COLO668 (cell line): ENCODE results near the gene CCL27.
"Not testable (repeated sequence)": the region's sequence is repeated elsewhere in the genome, so short reads cannot be mapped to it uniquely, and the experiment has no call there.

Source experiments
- DNase-seq: peaks from one replicate; lab custom pipeline; 2025; ENCODE audit not compliant: unreplicated experiment; lab: John Stamatoyannopoulos, UW

Gene CCL27

GRCh38 chr9:34651876-34652601, 10.4 kb downstream of the CCL27 start, which contains the start of gene IL11RA:
IL11RA (plus strand) TSS chr9:34652185; CDS start chr9:34655218, 3,033 bp downstream.
- peak; percentile 16 for DNase-seq

GRCh38 chr9:34651321-34651720, 11.1 kb downstream of the CCL27 start:
- no peak for DNase-seq

- no peak for DNase-seq
Observed at GRCh38 chr9:34650816-34651215, 11.6 kb downstream of the CCL27 start.

GRCh38 chr9:34648673-34649072, 13.8 kb downstream of the CCL27 start:
- no peak for DNase-seq

GRCh38 chr9:34647651-34648050, 14.8 kb downstream of the CCL27 start:
- DNase-seq, result no peak

GRCh38 chr9:34647084-34647403, 15.4 kb downstream of the CCL27 start:
- no peak for DNase-seq

GRCh38 chr9:34646211-34647083, 16.0 kb downstream of the CCL27 start, which contains the start of gene GALT:
GALT (plus strand) TSS chr9:34646675; CDS start chr9:34646705, 30 bp downstream.
- DNase-seq, result peak; percentile 95

- no peak for DNase-seq
Observed at GRCh38 chr9:34644766-34645314, 17.6 kb downstream of the CCL27 start.

- DNase-seq, result no peak
Observed at GRCh38 chr9:34642679-34643078, 19.8 kb downstream of the CCL27 start.

GRCh38 chr9:34639322-34639721, 23.1 kb downstream of the CCL27 start:
- not testable (repeated sequence) for DNase-seq

- DNase-seq, result no peak
Observed at GRCh38 chr9:34638138-34638445, 24.4 kb downstream of the CCL27 start.

GRCh38 chr9:34637356-34638137, 24.9 kb downstream of the CCL27 start, which contains the start of gene SIGMAR1:
SIGMAR1 (minus strand) TSS chr9:34637787; CDS start chr9:34637697, 90 bp downstream.
- DNase-seq, result peak; percentile 96

- peak; percentile 26 for DNase-seq
Observed at GRCh38 chr9:34636791-34637355, 25.6 kb downstream of the CCL27 start.

- DNase-seq, result no peak
Observed at GRCh38 chr9:34635556-34635955, 26.9 kb downstream of the CCL27 start.

GRCh38 chr9:34634551-34635248, 27.8 kb downstream of the CCL27 start:
- DNase-seq, result no peak

GRCh38 chr9:34633851-34634550, 28.5 kb downstream of the CCL27 start:
- DNase-seq, result peak; percentile 49

- DNase-seq, result no peak
Observed at GRCh38 chr9:34633166-34633565, 29.3 kb downstream of the CCL27 start.

GRCh38 chr9:34630402-34631154, 31.9 kb downstream of the CCL27 start:
- DNase-seq, result no peak

GRCh38 chr9:34629491-34629808, 33.0 kb downstream of the CCL27 start:
- DNase-seq, result no peak
